Measurements from ENCODE around the gene RCAN2.

The RCAN2 gene

DNA sequence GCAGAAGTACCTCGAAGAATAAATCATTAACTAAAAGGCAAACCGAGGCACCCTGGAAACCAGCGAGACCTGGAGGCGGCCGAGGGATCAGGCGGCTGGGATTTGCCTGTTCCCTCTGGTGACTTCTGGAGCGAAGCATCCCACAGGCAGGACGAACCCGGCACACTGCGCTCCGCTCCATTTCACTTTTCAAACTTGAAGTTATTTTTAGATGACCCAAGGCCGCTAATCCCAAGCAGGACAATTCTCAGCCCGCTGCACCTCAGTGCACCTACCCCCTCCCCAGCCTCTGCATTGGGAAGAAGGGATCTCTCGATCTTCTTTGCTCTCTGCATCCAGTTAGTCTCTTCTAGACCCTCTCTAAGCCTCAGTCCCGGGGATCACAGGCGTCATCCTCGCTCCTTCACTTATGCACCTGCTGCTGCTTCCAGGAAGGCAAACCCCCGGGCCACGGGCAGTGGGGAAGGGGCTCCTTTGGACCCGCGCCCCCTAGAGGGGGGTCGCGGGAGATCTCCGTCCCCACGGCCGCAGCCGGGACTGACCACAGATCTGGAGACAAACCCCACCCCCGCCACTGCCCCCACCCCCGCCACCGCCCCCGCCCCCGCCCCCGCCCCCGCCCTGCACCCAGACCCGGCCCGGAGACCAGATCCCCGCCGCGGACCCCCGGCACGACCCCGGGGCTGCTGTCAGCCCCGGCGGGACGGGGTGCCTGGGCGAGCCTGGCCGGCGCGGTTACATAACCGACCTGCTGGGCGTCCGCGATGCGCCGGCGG, 636 bp downstream of the RCAN2 start:
- no peak for DNase-seq (ENCODE audit: extremely low read depth, insufficient read length)
- no peaks in the 10 kb centered on the region for H3K36me3 ChIP-seq (ENCODE audit: control insufficient read depth, insufficient read depth, low read length)
- TF ChIP-seq, protein P1, sequence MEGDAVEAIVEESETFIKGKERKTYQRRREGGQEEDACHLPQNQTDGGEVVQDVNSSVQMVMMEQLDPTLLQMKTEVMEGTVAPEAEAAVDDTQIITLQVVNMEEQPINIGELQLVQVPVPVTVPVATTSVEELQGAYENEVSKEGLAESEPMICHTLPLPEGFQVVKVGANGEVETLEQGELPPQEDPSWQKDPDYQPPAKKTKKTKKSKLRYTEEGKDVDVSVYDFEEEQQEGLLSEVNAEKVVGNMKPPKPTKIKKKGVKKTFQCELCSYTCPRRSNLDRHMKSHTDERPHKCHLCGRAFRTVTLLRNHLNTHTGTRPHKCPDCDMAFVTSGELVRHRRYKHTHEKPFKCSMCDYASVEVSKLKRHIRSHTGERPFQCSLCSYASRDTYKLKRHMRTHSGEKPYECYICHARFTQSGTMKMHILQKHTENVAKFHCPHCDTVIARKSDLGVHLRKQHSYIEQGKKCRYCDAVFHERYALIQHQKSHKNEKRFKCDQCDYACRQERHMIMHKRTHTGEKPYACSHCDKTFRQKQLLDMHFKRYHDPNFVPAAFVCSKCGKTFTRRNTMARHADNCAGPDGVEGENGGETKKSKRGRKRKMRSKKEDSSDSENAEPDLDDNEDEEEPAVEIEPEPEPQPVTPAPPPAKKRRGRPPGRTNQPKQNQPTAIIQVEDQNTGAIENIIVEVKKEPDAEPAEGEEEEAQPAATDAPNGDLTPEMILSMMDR (IDR thresholded peaks at IDR 0.05; ENCODE audit: insufficient read depth, low read length, poor library complexity, severe bottlenecking), result peak; percentile 18
- peaks cover 5% of the 10 kb centered on the region for H3K27me3 ChIP-seq (replicated peaks; ENCODE audit: control insufficient read depth, insufficient read depth, low read length)
- no peak overlapping the region for H3K4me3 ChIP-seq (replicated peaks; ENCODE audit: low read depth, low read length)

DNA sequence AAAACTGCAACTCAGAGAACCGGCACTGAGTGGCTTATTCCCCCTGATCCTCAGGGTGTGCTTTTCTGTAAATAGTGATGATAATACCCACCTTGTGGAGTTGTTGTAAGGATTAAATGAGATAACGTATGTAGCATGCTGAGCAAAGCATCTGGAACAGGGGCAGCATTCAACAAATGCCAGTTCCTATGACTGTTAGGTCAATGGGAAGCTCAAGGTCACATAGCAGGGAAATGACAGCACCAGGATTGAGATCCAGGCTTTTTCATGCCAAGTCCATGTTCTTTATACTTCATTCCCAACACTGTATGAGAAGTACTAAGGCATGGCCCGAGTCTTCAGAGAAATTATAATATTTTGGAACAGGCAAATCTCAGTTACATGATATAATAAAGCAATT, 5.1 kb downstream of the RCAN2 start:
- no peak for DNase-seq (ENCODE audit: extremely low read depth, insufficient read length)
- Histone ChIP-seq H3K4me3 (replicated peaks; ENCODE audit: low read depth, low read length) (no peak overlapping the region), H3K36me3 (ENCODE audit: control insufficient read depth, insufficient read depth, low read length) (no peaks in the 10 kb centered on the region), H3K27me3 (replicated peaks; ENCODE audit: control insufficient read depth, insufficient read depth, low read length) (peaks cover 3% of the 10 kb centered on the region)
- TF ChIP-seq, protein P1 (IDR thresholded peaks at IDR 0.05; ENCODE audit: insufficient read depth, low read length, poor library complexity, severe bottlenecking), result no peak

- TF ChIP-seq, protein P1 (IDR thresholded peaks at IDR 0.05; ENCODE audit: insufficient read depth, low read length, poor library complexity, severe bottlenecking), result no peak
- no peak for DNase-seq (ENCODE audit: extremely low read depth, insufficient read length)
- Histone ChIP-seq H3K36me3 (ENCODE audit: control insufficient read depth, insufficient read depth, low read length) (no peaks in the 10 kb centered on the region), H3K27me3 (replicated peaks; ENCODE audit: control insufficient read depth, insufficient read depth, low read length) (no peaks in the 10 kb centered on the region), H3K4me3 (replicated peaks; ENCODE audit: low read depth, low read length) (no peak overlapping the region)
These were observed 7.0 kb downstream of the RCAN2 start for GRCh38 chr6:46484081-46484820.

DNA sequence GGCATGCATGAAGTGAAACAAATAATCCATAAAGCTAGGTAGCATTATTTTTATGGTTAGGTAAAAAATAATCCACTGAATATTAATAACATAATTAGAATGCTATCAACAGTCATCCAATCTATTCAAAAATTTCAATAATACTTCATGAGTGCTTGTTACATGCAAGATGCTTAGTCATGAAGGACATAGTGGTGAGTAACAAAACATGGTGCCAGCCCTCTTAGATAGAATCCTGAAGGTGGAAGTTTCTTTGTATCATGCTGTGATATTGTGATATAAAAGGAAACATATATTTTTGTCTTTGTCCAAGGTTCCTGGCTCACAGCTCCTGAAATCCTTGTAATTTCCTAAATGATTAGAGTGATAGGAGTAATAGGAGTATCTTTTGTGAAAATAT, 14.9 kb downstream of the RCAN2 start:
- Histone ChIP-seq H3K27me3 (replicated peaks; ENCODE audit: control insufficient read depth, insufficient read depth, low read length) (no peaks in the 10 kb centered on the region; the same call in 1 of the 2 replicates), H3K4me3 (replicated peaks; ENCODE audit: low read depth, low read length) (no peak overlapping the region), H3K36me3 (ENCODE audit: control insufficient read depth, insufficient read depth, low read length) (no peaks in the 10 kb centered on the region)
- no peak for DNase-seq (ENCODE audit: extremely low read depth, insufficient read length)
- TF ChIP-seq, protein P1 (IDR thresholded peaks at IDR 0.05; ENCODE audit: insufficient read depth, low read length, poor library complexity, severe bottlenecking), result no peak

DNA sequence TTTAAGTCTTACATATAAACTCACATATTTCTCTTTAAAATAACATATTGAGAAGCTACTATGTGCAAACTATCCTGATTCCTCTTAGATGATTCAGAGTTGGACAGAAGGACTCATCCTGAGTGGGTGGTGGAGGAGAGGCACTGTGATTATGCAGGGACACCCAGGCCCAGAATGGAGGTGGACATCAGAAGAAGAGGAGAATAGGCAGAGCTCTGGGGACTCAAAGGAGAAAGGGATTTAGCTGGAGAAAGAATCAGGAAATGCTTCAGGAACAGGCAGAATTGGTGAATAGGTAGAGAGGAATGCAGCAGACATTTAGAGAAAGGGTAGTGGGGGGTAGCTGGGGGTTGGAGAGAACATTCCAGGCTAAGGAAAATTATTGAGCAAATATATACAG, 17.4 kb downstream of the RCAN2 start:
- H3K27me3 ChIP-seq (replicated peaks; ENCODE audit: control insufficient read depth, insufficient read depth, low read length), result no peaks in the 10 kb centered on the region; the same call in 1 of the 2 replicates
- TF ChIP-seq, protein P1 (IDR thresholded peaks at IDR 0.05; ENCODE audit: insufficient read depth, low read length, poor library complexity, severe bottlenecking), result no peak
- no peak for DNase-seq (ENCODE audit: extremely low read depth, insufficient read length)
- H3K36me3 ChIP-seq (ENCODE audit: control insufficient read depth, insufficient read depth, low read length), result no peaks in the 10 kb centered on the region
- H3K4me3 ChIP-seq (replicated peaks; ENCODE audit: low read depth, low read length), result no peak overlapping the region

All from GM06990 (cell line).